Panc1 (cell line): Measurements from ENCODE around the gene ANKRD22.

Experiments used
- POLR2AphosphoS5 ChIP-seq: IDR thresholded peaks from 2 replicates; pipeline ENCODE4 v1.6.1; 2012; ENCODE audit warnings: mild to moderate bottlenecking, low read depth, low read length, moderate library complexity
- SIN3A ChIP-seq: IDR thresholded peaks from 2 replicates; pipeline ENCODE4 v1.6.1; 2012; ENCODE audit warnings: low read depth, mild to moderate bottlenecking, low read length, moderate library complexity, borderline replicate concordance; ENCODE audit not compliant: insufficient read depth
- TCF7L2 ChIP-seq: IDR thresholded peaks from 2 replicates; pipeline ENCODE4 v1.6.1; 2011; ENCODE audit warnings: mild to moderate bottlenecking, low read depth, low read length, inconsistent platforms
- TF ChIP-seq, protein P1 (sequence below): fragments of 450-650 bp; IDR thresholded peaks from 2 replicates; pipeline ENCODE4 v1.5.1; 2017; ENCODE audit warnings: mild to moderate bottlenecking
- TF ChIP-seq, protein P2 (sequence below), 2 experiments: IDR thresholded peaks; 2 replicates each; pipeline ENCODE4 v1.6.1; 2011 to 2012; ENCODE audit warnings: low read depth in 2 of 2, control low read depth in 1 of 2, low read length in 1 of 2, mild to moderate bottlenecking in 1 of 2, moderate library complexity in 1 of 2; ENCODE audit not compliant: insufficient read depth in 1 of 2

DNA sequence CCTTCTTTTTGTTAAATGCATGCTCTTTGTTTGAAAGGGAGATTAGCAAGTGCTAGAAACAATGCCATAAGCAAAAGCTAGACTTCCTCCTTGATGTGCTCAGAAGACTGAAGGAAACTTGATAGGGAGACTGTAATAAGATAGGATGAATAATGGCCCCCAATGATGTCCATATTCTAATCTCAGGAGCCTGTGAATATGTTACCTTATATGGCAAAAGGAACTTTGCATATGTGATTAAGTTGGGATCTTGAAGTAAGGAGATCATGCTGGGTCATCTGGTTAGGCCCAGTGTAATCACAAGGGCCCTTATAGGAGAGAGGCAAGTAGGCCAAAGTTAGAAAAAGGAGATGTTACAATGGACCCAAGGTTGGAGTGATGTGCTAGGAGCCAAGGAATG is 62.7 kb downstream of the ANKRD22 start:
- TF ChIP-seq, protein P1, sequence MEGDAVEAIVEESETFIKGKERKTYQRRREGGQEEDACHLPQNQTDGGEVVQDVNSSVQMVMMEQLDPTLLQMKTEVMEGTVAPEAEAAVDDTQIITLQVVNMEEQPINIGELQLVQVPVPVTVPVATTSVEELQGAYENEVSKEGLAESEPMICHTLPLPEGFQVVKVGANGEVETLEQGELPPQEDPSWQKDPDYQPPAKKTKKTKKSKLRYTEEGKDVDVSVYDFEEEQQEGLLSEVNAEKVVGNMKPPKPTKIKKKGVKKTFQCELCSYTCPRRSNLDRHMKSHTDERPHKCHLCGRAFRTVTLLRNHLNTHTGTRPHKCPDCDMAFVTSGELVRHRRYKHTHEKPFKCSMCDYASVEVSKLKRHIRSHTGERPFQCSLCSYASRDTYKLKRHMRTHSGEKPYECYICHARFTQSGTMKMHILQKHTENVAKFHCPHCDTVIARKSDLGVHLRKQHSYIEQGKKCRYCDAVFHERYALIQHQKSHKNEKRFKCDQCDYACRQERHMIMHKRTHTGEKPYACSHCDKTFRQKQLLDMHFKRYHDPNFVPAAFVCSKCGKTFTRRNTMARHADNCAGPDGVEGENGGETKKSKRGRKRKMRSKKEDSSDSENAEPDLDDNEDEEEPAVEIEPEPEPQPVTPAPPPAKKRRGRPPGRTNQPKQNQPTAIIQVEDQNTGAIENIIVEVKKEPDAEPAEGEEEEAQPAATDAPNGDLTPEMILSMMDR: no peak
- TF ChIP-seq POLR2AphosphoS5 (no peak), TCF7L2 (no peak), SIN3A (no peak)
- TF ChIP-seq, protein P2, sequence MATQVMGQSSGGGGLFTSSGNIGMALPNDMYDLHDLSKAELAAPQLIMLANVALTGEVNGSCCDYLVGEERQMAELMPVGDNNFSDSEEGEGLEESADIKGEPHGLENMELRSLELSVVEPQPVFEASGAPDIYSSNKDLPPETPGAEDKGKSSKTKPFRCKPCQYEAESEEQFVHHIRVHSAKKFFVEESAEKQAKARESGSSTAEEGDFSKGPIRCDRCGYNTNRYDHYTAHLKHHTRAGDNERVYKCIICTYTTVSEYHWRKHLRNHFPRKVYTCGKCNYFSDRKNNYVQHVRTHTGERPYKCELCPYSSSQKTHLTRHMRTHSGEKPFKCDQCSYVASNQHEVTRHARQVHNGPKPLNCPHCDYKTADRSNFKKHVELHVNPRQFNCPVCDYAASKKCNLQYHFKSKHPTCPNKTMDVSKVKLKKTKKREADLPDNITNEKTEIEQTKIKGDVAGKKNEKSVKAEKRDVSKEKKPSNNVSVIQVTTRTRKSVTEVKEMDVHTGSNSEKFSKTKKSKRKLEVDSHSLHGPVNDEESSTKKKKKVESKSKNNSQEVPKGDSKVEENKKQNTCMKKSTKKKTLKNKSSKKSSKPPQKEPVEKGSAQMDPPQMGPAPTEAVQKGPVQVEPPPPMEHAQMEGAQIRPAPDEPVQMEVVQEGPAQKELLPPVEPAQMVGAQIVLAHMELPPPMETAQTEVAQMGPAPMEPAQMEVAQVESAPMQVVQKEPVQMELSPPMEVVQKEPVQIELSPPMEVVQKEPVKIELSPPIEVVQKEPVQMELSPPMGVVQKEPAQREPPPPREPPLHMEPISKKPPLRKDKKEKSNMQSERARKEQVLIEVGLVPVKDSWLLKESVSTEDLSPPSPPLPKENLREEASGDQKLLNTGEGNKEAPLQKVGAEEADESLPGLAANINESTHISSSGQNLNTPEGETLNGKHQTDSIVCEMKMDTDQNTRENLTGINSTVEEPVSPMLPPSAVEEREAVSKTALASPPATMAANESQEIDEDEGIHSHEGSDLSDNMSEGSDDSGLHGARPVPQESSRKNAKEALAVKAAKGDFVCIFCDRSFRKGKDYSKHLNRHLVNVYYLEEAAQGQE (IDR thresholded peaks at IDR 0.05; ENCODE audit: insufficient read depth in 1 of 2, low read depth in 2 of 2, low read length in 1 of 2): no peak
